ENCODE measurements around the gene FRY.

Gene FRY

DNA sequence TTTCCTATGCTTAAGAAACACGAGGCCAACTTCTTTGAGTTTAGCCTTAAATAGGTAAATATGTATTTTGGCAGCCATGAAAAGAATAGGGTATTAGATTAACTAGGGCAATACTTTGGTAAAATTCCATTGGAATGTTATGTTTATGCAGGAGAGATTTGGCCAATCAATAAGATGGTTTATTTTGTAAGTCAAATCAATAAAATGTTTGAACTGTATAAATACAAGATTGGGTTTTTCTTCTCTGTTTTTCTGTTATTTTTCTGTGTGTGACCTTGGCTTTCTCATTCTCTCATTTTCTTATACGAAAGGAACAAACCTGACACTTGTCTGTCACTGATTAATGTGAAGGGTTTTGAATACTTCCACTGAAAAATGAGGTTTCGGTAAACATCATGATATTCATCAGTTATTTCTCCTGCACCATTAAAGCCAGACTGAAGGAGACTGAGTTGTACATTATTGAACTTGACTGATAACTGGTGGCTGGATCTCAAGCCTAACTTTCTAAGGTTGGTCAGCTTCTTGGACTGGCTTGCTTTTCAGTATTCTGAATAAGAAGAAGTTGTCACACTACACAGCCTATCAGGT is 8.6 kb downstream of the FRY start:
- Histone ChIP-seq H3F3A (ENCODE audit: low read depth) (no peaks in the 10 kb centered on the region), H3K36me3 (ENCODE audit: insufficient read depth, low read length) (no peaks in the 10 kb centered on the region), H3K9me3 (ENCODE audit: insufficient read depth, low read depth, low read length) (no peaks in the 10 kb centered on the region), H3K79me2 (ENCODE audit: insufficient read depth, low read length) (no peaks in the 10 kb centered on the region), H3K9ac (ENCODE audit: low read depth, low read length, poor library complexity, severe bottlenecking) (no peak overlapping the region), H3K4me3 (ENCODE audit: low read length, poor library complexity, severe bottlenecking) (no peak overlapping the region), H3K9me2 (replicated peaks; ENCODE audit: low read depth, low read length) (no peaks in the 10 kb centered on the region), H3K4me1 (ENCODE audit: insufficient read depth, low read length, poor library complexity, severe bottlenecking) (peaks cover 31% of the 10 kb centered on the region), H2AFZ (ENCODE audit: low read length) (no peak overlapping the region), H4K20me1 (ENCODE audit: insufficient read depth, low read length, poor library complexity, severe bottlenecking) (no peaks in the 10 kb centered on the region), H3K27me3 (ENCODE audit: insufficient read depth, low read length, poor library complexity, severe bottlenecking) (no peaks in the 10 kb centered on the region), H3K4me2 (ENCODE audit: low read depth, low read length, poor library complexity, severe bottlenecking) (no peak overlapping the region)
- no peak for TF ChIP-seq EZH2phosphoT487 (IDR thresholded peaks at IDR 0.05; ENCODE audit: borderline replicate concordance)
- TF ChIP-seq, protein P1, sequence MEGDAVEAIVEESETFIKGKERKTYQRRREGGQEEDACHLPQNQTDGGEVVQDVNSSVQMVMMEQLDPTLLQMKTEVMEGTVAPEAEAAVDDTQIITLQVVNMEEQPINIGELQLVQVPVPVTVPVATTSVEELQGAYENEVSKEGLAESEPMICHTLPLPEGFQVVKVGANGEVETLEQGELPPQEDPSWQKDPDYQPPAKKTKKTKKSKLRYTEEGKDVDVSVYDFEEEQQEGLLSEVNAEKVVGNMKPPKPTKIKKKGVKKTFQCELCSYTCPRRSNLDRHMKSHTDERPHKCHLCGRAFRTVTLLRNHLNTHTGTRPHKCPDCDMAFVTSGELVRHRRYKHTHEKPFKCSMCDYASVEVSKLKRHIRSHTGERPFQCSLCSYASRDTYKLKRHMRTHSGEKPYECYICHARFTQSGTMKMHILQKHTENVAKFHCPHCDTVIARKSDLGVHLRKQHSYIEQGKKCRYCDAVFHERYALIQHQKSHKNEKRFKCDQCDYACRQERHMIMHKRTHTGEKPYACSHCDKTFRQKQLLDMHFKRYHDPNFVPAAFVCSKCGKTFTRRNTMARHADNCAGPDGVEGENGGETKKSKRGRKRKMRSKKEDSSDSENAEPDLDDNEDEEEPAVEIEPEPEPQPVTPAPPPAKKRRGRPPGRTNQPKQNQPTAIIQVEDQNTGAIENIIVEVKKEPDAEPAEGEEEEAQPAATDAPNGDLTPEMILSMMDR (conservative IDR thresholded peaks at IDR 0.05; ENCODE audit: low read length) = no peak

- Histone ChIP-seq H2AFZ (ENCODE audit: low read length) (no peak overlapping the region), H4K20me1 (ENCODE audit: insufficient read depth, low read length, poor library complexity, severe bottlenecking) (no peaks in the 10 kb centered on the region), H3K79me2 (ENCODE audit: insufficient read depth, low read length) (no peaks in the 10 kb centered on the region), H3K9me3 (ENCODE audit: insufficient read depth, low read depth, low read length) (no peaks in the 10 kb centered on the region), H3K27me3 (ENCODE audit: insufficient read depth, low read length, poor library complexity, severe bottlenecking) (no peaks in the 10 kb centered on the region), H3K36me3 (ENCODE audit: insufficient read depth, low read length) (no peaks in the 10 kb centered on the region), H3K9me2 (replicated peaks; ENCODE audit: low read depth, low read length) (no peaks in the 10 kb centered on the region), H3K4me3 (ENCODE audit: low read length, poor library complexity, severe bottlenecking) (no peak overlapping the region), H3K4me1 (ENCODE audit: insufficient read depth, low read length, poor library complexity, severe bottlenecking) (peaks cover 31% of the 10 kb centered on the region), H3K9ac (ENCODE audit: low read depth, low read length, poor library complexity, severe bottlenecking) (no peak overlapping the region), H3F3A (ENCODE audit: low read depth) (no peaks in the 10 kb centered on the region), H3K4me2 (ENCODE audit: low read depth, low read length, poor library complexity, severe bottlenecking) (no peak overlapping the region)
- TF ChIP-seq, protein P1 (conservative IDR thresholded peaks at IDR 0.05; ENCODE audit: low read length) = no peak
- TF ChIP-seq EZH2phosphoT487 (IDR thresholded peaks at IDR 0.05; ENCODE audit: borderline replicate concordance) = no peak
Observed at GRCh38 chr13:32040689-32041088, 9.1 kb downstream of the FRY start.

- no peaks in the 10 kb centered on the region for H3K79me2 ChIP-seq (ENCODE audit: insufficient read depth, low read length)
- no peak overlapping the region for H2AFZ ChIP-seq (ENCODE audit: low read length)
- H3K9ac ChIP-seq (ENCODE audit: low read depth, low read length, poor library complexity, severe bottlenecking) = no peak overlapping the region
- H3F3A ChIP-seq (ENCODE audit: low read depth) = no peaks in the 10 kb centered on the region
- H3K4me3 ChIP-seq (ENCODE audit: low read length, poor library complexity, severe bottlenecking) = no peak overlapping the region
- H4K20me1 ChIP-seq (ENCODE audit: insufficient read depth, low read length, poor library complexity, severe bottlenecking) = no peaks in the 10 kb centered on the region
- no peak overlapping the region for H3K4me2 ChIP-seq (ENCODE audit: low read depth, low read length, poor library complexity, severe bottlenecking)
- H3K36me3 ChIP-seq (ENCODE audit: insufficient read depth, low read length) = no peaks in the 10 kb centered on the region
- H3K27me3 ChIP-seq (ENCODE audit: insufficient read depth, low read length, poor library complexity, severe bottlenecking) = no peaks in the 10 kb centered on the region
- H3K4me1 ChIP-seq (ENCODE audit: insufficient read depth, low read length, poor library complexity, severe bottlenecking) = peaks cover 33% of the 10 kb centered on the region
- no peaks in the 10 kb centered on the region for H3K9me3 ChIP-seq (ENCODE audit: insufficient read depth, low read depth, low read length)
- no peaks in the 10 kb centered on the region for H3K9me2 ChIP-seq (replicated peaks; ENCODE audit: low read depth, low read length)
- TF ChIP-seq EZH2phosphoT487 (IDR thresholded peaks at IDR 0.05; ENCODE audit: borderline replicate concordance) = no peak
- TF ChIP-seq, protein P1 (conservative IDR thresholded peaks at IDR 0.05; ENCODE audit: low read length) = no peak
Observed at GRCh38 chr13:32041429-32041828, 9.9 kb downstream of the FRY start.
